Measurements from ENCODE around the gene ZNF776.

Gene ZNF776

DNA sequence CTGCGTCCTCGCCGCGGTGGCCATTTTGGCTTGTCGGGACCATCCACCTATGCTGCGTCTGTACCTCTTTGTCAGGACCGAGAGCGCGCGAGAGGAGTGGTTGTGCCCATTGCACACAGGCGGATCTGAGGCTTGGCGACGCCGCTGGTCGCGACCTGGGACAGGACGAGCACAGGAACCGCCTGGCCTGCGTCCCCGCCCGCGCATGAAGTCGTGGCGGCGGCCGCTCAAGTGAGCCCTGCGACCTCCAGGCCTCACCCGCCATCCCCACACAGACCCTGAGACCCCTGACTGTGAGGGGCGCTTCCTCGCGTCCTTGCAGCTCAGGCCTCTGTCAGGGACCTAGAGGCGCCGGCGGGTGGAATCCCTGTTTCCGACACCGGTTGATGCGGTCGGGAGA is 39.7 kb downstream of the ZNF776 start:
- ATAC-seq (ENCODE audit: insufficient read depth, low read depth): no peak
- no peaks in the 10 kb centered on the region for H3K4me1 ChIP-seq (ENCODE audit: insufficient read depth, low read length)
- H2AFZ ChIP-seq (ENCODE audit: low read depth, low read length): no peak overlapping the region
- no peak overlapping the region for H3K27ac ChIP-seq (ENCODE audit: low read length)
- H3K27me3 ChIP-seq (ENCODE audit: insufficient read depth, low read length, poor library complexity): no peaks in the 10 kb centered on the region
- H3K9me3 ChIP-seq (ENCODE audit: insufficient read depth, low read length, severe bottlenecking): no peaks in the 10 kb centered on the region
- H3K4me2 ChIP-seq (ENCODE audit: insufficient read depth, low read length): no peak overlapping the region
- H3K79me2 ChIP-seq (ENCODE audit: insufficient read depth, low read length): peaks cover 83% of the 10 kb centered on the region
- H3K9ac ChIP-seq (ENCODE audit: low read depth, low read length): no peak overlapping the region
- H4K20me1 ChIP-seq (ENCODE audit: insufficient read depth, low read length): peaks cover 11% of the 10 kb centered on the region; the same call in 1 of the 2 replicates
- H3K4me3 ChIP-seq (ENCODE audit: low read depth in 1 of 2, low read length in 2 of 2): no peak overlapping the region
- TF ChIP-seq EZH2 (IDR thresholded peaks at IDR 0.05; ENCODE audit: borderline replicate concordance, low read depth, low read length, severe bottlenecking): no peak
- TF ChIP-seq, protein P1, sequence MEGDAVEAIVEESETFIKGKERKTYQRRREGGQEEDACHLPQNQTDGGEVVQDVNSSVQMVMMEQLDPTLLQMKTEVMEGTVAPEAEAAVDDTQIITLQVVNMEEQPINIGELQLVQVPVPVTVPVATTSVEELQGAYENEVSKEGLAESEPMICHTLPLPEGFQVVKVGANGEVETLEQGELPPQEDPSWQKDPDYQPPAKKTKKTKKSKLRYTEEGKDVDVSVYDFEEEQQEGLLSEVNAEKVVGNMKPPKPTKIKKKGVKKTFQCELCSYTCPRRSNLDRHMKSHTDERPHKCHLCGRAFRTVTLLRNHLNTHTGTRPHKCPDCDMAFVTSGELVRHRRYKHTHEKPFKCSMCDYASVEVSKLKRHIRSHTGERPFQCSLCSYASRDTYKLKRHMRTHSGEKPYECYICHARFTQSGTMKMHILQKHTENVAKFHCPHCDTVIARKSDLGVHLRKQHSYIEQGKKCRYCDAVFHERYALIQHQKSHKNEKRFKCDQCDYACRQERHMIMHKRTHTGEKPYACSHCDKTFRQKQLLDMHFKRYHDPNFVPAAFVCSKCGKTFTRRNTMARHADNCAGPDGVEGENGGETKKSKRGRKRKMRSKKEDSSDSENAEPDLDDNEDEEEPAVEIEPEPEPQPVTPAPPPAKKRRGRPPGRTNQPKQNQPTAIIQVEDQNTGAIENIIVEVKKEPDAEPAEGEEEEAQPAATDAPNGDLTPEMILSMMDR (IDR thresholded peaks at IDR 0.05; ENCODE audit: borderline replicate concordance, extremely low read depth, low read length, poor library complexity, severe bottlenecking): no peak
- peaks cover 49% of the 10 kb centered on the region for H3K36me3 ChIP-seq (ENCODE audit: insufficient read depth, low read length)
- DNase-seq: no peak

DNA sequence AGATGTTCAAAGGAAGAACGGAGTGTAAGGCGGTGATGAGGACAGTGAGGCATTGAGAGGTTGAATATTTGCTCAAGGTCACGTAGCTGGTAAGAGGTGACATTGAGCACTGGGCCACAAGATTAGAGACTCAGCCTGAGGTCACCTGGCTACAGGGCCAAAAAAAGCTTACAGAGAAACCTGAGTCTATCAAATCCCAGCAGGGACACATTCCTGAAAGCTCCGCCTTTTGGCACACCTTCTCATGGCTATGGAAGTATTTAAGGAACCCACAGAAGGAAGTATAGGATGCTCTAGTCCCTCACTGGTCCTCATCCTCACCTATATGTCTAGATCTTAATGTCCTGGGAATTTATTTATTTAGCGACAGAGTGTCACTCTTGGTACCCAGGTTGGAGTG is 40.3 kb downstream of the ZNF776 start:
- Histone ChIP-seq H4K20me1 (ENCODE audit: insufficient read depth, low read length) (peaks cover 11% of the 10 kb centered on the region; the same call in 1 of the 2 replicates), H2AFZ (ENCODE audit: low read depth, low read length) (no peak overlapping the region), H3K4me3 (ENCODE audit: low read depth in 1 of 2, low read length in 2 of 2) (no peak overlapping the region), H3K4me2 (ENCODE audit: insufficient read depth, low read length) (no peak overlapping the region), H3K79me2 (ENCODE audit: insufficient read depth, low read length) (peaks cover 80% of the 10 kb centered on the region), H3K4me1 (ENCODE audit: insufficient read depth, low read length) (no peaks in the 10 kb centered on the region), H3K9ac (ENCODE audit: low read depth, low read length) (no peak overlapping the region), H3K27me3 (ENCODE audit: insufficient read depth, low read length, poor library complexity) (no peaks in the 10 kb centered on the region), H3K36me3 (ENCODE audit: insufficient read depth, low read length) (peaks cover 51% of the 10 kb centered on the region), H3K9me3 (ENCODE audit: insufficient read depth, low read length, severe bottlenecking) (no peaks in the 10 kb centered on the region), H3K27ac (ENCODE audit: low read length) (no peak overlapping the region)
- TF ChIP-seq EZH2 (IDR thresholded peaks at IDR 0.05; ENCODE audit: borderline replicate concordance, low read depth, low read length, severe bottlenecking): no peak
- TF ChIP-seq, protein P1 (IDR thresholded peaks at IDR 0.05; ENCODE audit: borderline replicate concordance, extremely low read depth, low read length, poor library complexity, severe bottlenecking): no peak
- ATAC-seq (ENCODE audit: insufficient read depth, low read depth) (no peak), DNase-seq (no peak)

DNA sequence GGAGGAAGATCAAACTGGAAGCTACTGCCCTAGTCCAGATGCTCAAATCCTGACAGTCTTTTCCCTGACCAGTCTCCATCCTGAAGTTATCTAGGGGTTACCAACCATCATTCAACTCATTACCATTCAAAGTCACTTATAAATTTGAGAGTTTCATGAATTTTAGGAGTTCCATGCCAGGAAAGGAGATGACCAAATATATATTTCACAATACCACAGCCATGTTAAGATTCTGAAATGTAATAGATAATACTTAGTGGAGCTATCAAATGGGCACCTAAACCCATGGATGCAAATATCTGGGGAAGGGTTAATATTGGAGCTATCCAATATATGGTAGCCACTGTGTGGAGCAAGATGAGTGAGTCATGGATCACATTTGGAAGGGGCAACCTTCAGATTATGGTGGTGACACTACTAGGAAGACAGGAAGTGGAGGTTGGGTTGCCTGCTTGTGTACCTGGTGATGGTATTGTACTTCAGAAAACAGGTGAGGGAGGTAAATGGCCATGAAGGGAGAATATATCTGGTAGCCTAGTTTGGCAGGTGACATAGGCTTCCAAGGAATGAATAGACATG is 41.6 kb downstream of the ZNF776 start:
- Histone ChIP-seq H3K4me2 (ENCODE audit: insufficient read depth, low read length) (no peak overlapping the region), H3K9me3 (ENCODE audit: insufficient read depth, low read length, severe bottlenecking) (no peaks in the 10 kb centered on the region), H3K4me3 (ENCODE audit: low read depth in 1 of 2, low read length in 2 of 2) (no peak overlapping the region), H3K27me3 (ENCODE audit: insufficient read depth, low read length, poor library complexity) (no peaks in the 10 kb centered on the region), H3K9ac (ENCODE audit: low read depth, low read length) (no peak overlapping the region), H3K4me1 (ENCODE audit: insufficient read depth, low read length) (no peaks in the 10 kb centered on the region), H2AFZ (ENCODE audit: low read depth, low read length) (no peak overlapping the region), H3K79me2 (ENCODE audit: insufficient read depth, low read length) (peaks cover 77% of the 10 kb centered on the region), H3K36me3 (ENCODE audit: insufficient read depth, low read length) (peaks cover 58% of the 10 kb centered on the region), H4K20me1 (ENCODE audit: insufficient read depth, low read length) (peaks cover 14% of the 10 kb centered on the region; the same call in 1 of the 2 replicates), H3K27ac (ENCODE audit: low read length) (no peak overlapping the region)
- ATAC-seq (ENCODE audit: insufficient read depth, low read depth): no peak
- DNase-seq: no peak
- no peak for TF ChIP-seq EZH2 (IDR thresholded peaks at IDR 0.05; ENCODE audit: borderline replicate concordance, low read depth, low read length, severe bottlenecking)
- TF ChIP-seq, protein P1 (IDR thresholded peaks at IDR 0.05; ENCODE audit: borderline replicate concordance, extremely low read depth, low read length, poor library complexity, severe bottlenecking): no peak
